ENCODE results near the gene CELSR3.

Gene CELSR3

DNA sequence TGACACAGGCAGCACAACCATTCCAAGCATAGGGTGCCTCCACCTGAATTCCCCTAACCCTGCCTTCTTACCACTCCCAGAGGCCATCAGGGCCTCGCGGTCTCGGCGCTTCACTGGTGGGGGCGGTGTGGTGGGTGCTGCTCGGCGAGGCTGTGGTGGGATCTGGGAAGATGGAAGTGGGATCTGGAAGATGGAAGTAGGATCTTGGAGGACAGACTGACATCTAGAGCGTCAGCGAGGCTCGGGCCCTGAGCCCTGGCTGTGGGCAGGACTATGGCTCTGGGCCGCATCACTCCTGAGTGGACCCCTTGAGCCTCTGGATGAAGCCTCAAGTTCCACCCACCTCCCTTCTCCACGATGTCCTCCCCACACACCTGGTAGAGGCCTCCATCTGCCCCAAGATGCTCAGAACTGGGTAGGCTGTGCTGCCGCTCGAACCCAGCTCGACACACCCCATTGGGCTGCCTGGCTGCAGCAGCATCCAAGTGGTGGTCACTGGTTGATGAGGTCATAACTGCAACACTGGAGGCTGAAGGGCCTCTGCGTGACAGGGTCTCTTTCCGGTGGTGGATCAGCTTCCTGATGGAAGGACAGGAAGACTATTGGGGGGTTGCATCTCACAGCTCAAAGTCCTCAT, 19.4 kb upstream of the CELSR3 start:
- TF ChIP-seq LEF1 (IDR thresholded peaks at IDR 0.05; ENCODE audit: borderline replicate concordance) = no peak
- TF ChIP-seq HDGF (IDR thresholded peaks at IDR 0.05; ENCODE audit: borderline replicate concordance) = no peak
- no peak for TF ChIP-seq SUZ12 (IDR thresholded peaks at IDR 0.05)
- TF ChIP-seq FOXA1 (IDR thresholded peaks at IDR 0.05) = no peak
- no peak for TF ChIP-seq TARDBP (IDR thresholded peaks at IDR 0.05)
- ChIA-PET POLR2A (no interaction called here), CTCF (no interaction called here)
- no peak for DNase-seq (ENCODE audit: extremely low spot score)

DNA sequence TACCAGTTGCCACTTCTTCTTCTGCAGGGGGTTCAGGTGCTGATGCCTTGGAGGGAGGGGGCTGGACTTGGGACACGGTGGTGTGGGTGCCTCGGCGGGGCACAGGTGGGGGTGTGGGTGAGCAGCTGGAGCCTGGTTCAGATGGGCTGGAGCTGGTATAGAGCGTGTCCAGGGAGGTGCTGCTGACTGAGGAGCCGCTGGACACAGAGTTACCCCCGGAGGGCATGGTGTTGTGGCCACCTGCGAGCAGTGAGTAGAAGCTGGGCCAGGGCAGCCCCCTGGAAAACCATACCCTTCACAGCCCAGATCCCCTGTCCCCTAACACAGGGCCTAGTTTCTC, 18.8 kb upstream of the CELSR3 start:
- CTCF ChIA-PET = no interaction called here
- TF ChIP-seq TARDBP (IDR thresholded peaks at IDR 0.05) (no peak), CTBP1 (IDR thresholded peaks at IDR 0.05; ENCODE audit: borderline replicate concordance) (no peak), ELF4 (IDR thresholded peaks at IDR 0.05) (no peak), FOXA1 (IDR thresholded peaks at IDR 0.05) (no peak), FOXM1 (IDR thresholded peaks at IDR 0.05; ENCODE audit: borderline replicate concordance) (no peak), SUZ12 (IDR thresholded peaks at IDR 0.05) (no peak), ARNT (IDR thresholded peaks at IDR 0.05) (no peak)
- POLR2A ChIA-PET = no interaction called here
- DNase-seq (ENCODE audit: extremely low spot score) = no peak

DNA sequence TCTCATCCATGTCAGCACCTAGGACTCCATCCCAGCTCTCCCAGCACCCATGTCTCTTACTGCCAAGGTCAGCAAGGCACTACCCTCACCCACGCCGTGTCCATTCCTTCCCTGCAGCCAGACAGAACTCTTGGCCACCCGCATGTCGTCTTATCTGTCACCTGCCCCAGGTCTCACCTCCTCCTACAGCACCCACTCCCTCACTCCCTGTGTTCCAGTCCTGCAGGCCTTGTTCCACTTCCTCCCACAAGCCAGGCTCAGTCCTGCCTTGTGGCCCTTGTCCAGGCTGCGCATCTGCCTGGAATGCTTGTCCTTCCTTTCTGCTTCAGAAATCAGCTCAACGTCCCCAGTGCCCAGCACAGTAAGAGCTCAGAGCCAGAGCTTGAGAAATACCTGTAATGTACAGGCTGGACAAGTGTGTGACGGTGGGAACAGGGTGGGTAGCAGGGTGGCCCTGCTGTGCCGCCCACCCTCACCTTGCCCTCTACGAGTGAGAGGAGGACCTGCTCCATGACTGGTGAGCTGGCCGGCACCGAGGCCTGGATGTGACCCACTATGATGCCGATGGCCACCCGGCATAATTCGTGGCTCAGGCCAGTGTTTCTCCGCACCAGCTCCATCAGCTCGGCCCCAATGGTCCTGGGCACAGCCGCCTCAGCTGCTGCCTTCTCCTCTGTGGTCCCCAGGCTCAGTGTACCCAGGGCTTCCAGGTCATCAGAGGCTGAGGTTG, 18.3 kb upstream of the CELSR3 start:
- no peak for DNase-seq (ENCODE audit: extremely low spot score)
- POLR2A ChIA-PET = no interaction called here
- TF ChIP-seq ELF4 (IDR thresholded peaks at IDR 0.05) (no peak), FOXA1 (IDR thresholded peaks at IDR 0.05) (no peak), L3MBTL2 (conservative IDR thresholded peaks at IDR 0.05) (no peak), TARDBP (IDR thresholded peaks at IDR 0.05) (no peak), SP1 (IDR thresholded peaks at IDR 0.05) (no peak), NFRKB (IDR thresholded peaks at IDR 0.05) (no peak), ZNF384 (IDR thresholded peaks at IDR 0.05) (no peak), FOXK2 (IDR thresholded peaks at IDR 0.05) (no peak), BHLHE40 (IDR thresholded peaks at IDR 0.05; ENCODE audit: borderline replicate concordance) (no peak), FOXM1 (IDR thresholded peaks at IDR 0.05; ENCODE audit: borderline replicate concordance) (no peak), SUZ12 (IDR thresholded peaks at IDR 0.05) (no peak), HDGF (IDR thresholded peaks at IDR 0.05; ENCODE audit: borderline replicate concordance) (no peak), CTBP1 (IDR thresholded peaks at IDR 0.05; ENCODE audit: borderline replicate concordance) (no peak)
- CTCF ChIA-PET = no interaction called here

DNA sequence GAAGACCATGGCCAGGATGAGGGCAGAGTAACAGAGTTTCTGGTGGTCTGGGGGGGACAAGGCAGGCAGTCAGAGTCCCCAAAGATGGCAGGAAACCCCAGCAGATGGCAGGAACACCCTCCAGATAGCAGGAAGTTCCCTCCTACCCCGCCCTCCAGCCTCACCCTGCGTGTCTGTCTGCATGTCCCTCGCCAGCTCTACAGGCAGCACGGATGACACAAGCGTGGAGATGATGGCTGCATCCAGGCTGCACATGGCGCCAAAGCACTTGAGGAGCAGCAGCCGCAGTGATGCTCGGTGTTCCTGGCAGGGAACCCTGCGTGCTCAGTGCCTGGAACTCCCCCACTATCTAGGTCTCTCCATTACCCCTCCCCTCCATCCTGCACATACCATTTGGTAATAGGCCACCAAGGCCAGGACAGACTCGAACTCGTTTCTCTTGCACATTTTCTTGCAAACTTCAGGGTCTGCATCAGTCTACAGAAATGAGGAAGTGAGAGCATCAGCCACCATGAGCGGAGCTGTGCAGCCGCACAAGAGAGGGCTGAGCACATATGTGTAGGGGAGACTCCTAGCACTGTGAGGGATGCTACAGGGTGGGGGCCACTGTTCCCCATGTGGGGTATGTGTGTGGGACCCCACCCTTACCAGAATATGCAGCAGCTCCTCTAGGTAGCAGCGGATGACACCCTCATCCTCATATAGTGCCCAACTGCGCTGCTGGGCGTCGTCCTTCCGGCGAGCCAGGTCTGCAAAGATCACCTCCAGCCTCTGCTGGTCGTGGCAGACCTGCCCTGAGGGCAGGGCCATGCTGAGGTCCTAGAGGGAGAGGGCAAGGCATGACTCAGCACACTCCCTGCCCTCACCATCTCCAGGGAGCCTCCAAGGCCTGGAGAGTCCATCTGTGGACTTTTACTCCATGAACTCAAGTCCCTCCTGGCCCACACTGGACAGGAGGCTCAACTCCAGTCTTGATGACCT, 17.0 kb upstream of the CELSR3 start:
- POLR2A ChIA-PET = no interaction called here
- no peak for TF ChIP-seq BHLHE40 (IDR thresholded peaks at IDR 0.05; ENCODE audit: borderline replicate concordance)
- TF ChIP-seq L3MBTL2 (conservative IDR thresholded peaks at IDR 0.05) = no peak
- no peak for TF ChIP-seq ZNF384 (IDR thresholded peaks at IDR 0.05)
- TF ChIP-seq FOXM1 (IDR thresholded peaks at IDR 0.05; ENCODE audit: borderline replicate concordance) = no peak
- TF ChIP-seq CTBP1 (IDR thresholded peaks at IDR 0.05; ENCODE audit: borderline replicate concordance) = no peak
- no peak for TF ChIP-seq NFRKB (IDR thresholded peaks at IDR 0.05)
- CTCF ChIA-PET = no interaction called here
- no peak for DNase-seq (ENCODE audit: extremely low spot score)

DNA sequence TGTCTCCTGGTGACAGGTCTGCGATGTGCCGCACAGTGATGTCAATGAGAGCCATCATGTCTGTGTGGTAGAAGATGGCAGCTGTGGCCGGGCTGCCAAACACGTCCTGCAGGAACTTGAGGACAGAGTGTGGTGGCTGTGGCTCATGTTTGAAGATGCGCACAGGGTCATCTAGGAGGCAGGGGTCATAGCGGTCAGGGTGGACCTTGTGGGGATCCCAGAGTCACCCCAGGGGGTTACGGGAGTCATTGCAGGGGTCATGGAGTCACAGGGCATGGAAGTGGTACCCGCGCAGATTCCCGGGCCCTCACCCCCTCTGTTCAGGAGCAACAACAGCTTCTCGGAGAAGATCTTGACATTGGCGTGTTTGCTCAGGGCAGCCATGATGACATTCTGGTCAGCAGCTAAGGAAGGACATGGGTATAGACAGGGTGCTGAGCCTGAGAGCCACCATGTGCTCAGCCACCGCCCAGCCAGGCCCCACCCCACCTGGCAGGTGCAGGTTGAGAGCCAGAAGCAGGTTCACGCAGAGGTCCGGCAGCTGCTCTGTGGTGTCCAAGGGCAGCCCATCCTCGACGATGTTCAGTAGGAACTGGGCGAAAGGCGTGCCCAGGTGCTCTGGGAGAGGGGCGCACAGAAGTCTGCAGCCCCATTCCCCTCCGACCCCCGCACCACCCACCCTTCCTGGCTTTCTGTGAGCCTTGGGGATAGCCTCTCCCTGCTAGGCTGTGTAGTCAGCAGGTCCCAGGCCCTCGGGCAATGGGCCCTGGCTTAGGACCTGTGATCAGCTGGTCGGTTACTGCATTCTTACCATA, 16.1 kb upstream of the CELSR3 start:
- no peak for DNase-seq (ENCODE audit: extremely low spot score)
- CTCF ChIA-PET = no interaction called here
- POLR2A ChIA-PET = no interaction called here
- TF ChIP-seq LEF1 (IDR thresholded peaks at IDR 0.05; ENCODE audit: borderline replicate concordance) (no peak), FOXA1 (IDR thresholded peaks at IDR 0.05) (no peak)
- TF ChIP-seq, protein P1, sequence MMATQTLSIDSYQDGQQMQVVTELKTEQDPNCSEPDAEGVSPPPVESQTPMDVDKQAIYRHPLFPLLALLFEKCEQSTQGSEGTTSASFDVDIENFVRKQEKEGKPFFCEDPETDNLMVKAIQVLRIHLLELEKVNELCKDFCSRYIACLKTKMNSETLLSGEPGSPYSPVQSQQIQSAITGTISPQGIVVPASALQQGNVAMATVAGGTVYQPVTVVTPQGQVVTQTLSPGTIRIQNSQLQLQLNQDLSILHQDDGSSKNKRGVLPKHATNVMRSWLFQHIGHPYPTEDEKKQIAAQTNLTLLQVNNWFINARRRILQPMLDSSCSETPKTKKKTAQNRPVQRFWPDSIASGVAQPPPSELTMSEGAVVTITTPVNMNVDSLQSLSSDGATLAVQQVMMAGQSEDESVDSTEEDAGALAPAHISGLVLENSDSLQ (IDR thresholded peaks at IDR 0.05) = no peak

DNA sequence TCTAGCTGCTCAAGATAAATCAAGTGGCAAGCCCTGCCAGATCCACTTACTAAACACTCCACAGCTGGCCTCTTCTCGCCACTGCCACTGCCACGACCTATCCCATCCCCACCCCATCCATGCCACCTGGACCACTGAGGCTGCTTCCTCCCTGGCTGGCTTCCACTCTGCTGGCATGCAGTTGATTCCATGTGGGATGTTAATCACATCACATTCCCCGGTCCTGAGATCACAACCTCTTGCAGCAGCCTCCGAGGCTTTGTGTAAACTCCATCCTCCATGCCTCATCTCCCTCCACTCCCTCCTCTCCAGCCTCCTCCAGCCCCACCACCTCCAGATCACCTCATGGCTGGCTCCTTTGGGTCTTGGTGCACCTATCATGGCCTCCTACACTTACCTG, 15.4 kb upstream of the CELSR3 start:
- ChIA-PET CTCF (no interaction called here), POLR2A (no interaction called here)
- DNase-seq (ENCODE audit: extremely low spot score) = no peak
- TF ChIP-seq SUZ12 (IDR thresholded peaks at IDR 0.05) (no peak), LEF1 (IDR thresholded peaks at IDR 0.05; ENCODE audit: borderline replicate concordance) (no peak), FOXA1 (IDR thresholded peaks at IDR 0.05) (no peak), NFRKB (IDR thresholded peaks at IDR 0.05) (no peak)
- TF ChIP-seq, protein P1 (IDR thresholded peaks at IDR 0.05) = no peak

All from HEK293T (cell line).